DND-41 (cell line): ENCODE data around the gene FRY.

ENCODE experiments used
- ATAC-seq: fragments of 200-7000 bp; cut with Tn5 transposase; 3 replicates; pipeline ENCODE4 v1.9.1; 2021; ENCODE audit warnings: low read depth; ENCODE audit not compliant: insufficient read depth
- DNase-seq: peaks from one replicate; pipeline ENCODE4 v3.0.0-alpha.2; 2020
- H2AFZ ChIP-seq: 2 replicates; pipeline ENCODE4 v1.6.0; 2012; ENCODE audit warnings: low read depth, low read length
- H3K27ac ChIP-seq: 2 replicates; pipeline ENCODE4 v1.5.1; 2012; ENCODE audit warnings: low read length, inconsistent platforms
- H3K27me3 ChIP-seq: fragments of 200-600 bp; sonication (generic); 2 replicates; pipeline ENCODE4 v1.6.0; 2012; ENCODE audit warnings: low read length, mild to moderate bottlenecking, inconsistent platforms; ENCODE audit not compliant: insufficient read depth, poor library complexity
- H3K36me3 ChIP-seq: 2 replicates; pipeline ENCODE4 v1.5.1; 2012; ENCODE audit warnings: low read length, inconsistent platforms; ENCODE audit not compliant: insufficient read depth
- H3K4me1 ChIP-seq: 2 replicates; pipeline ENCODE4 v1.5.1; 2012; ENCODE audit warnings: mild to moderate bottlenecking, low read length; ENCODE audit not compliant: insufficient read depth
- H3K4me2 ChIP-seq: 2 replicates; pipeline ENCODE4 v1.6.0; 2012; ENCODE audit warnings: mild to moderate bottlenecking, moderate library complexity, low read length, inconsistent platforms; ENCODE audit not compliant: insufficient read depth
- H3K4me3 ChIP-seq, 2 experiments: fragments of 200-600 bp in 1 of 2; shearing (Covaris generic) in 1 of 2; 2 replicates each; pipeline ENCODE4 v1.5.1; 2012 to 2016; ENCODE audit warnings: inconsistent platforms in 2 of 2, low read length in 2 of 2, mild to moderate bottlenecking in 2 of 2, low read depth in 1 of 2, moderate library complexity in 1 of 2
- H3K79me2 ChIP-seq: 2 replicates; pipeline ENCODE4 v1.6.0; 2012; ENCODE audit warnings: low read length, inconsistent platforms; ENCODE audit not compliant: insufficient read depth
- H3K9ac ChIP-seq: 2 replicates; pipeline ENCODE4 v1.6.0; 2012; ENCODE audit warnings: low read depth, mild to moderate bottlenecking, inconsistent platforms, low read length, moderate library complexity
- H3K9me3 ChIP-seq: 2 replicates; pipeline ENCODE4 v1.5.1; 2012; ENCODE audit warnings: low read length, moderate library complexity, mild to moderate bottlenecking, inconsistent platforms; ENCODE audit not compliant: insufficient read depth, severe bottlenecking
- H4K20me1 ChIP-seq: 2 replicates; pipeline ENCODE4 v1.6.0; 2012; ENCODE audit warnings: low read length; ENCODE audit not compliant: insufficient read depth
- CTCF ChIP-seq: IDR thresholded peaks from 2 replicates; pipeline ENCODE4 v1.5.1; 2012; ENCODE audit warnings: borderline replicate concordance, low read length, moderate library complexity, mild to moderate bottlenecking; ENCODE audit not compliant: poor library complexity, severe bottlenecking; ENCODE audit errors: extremely low read depth
- EZH2 ChIP-seq: IDR thresholded peaks from 3 replicates; pipeline ENCODE4 v1.6.1; 2012; ENCODE audit warnings: borderline replicate concordance, low read depth, mild to moderate bottlenecking, moderate library complexity, low read length, inconsistent platforms; ENCODE audit not compliant: severe bottlenecking

The FRY gene

DNA sequence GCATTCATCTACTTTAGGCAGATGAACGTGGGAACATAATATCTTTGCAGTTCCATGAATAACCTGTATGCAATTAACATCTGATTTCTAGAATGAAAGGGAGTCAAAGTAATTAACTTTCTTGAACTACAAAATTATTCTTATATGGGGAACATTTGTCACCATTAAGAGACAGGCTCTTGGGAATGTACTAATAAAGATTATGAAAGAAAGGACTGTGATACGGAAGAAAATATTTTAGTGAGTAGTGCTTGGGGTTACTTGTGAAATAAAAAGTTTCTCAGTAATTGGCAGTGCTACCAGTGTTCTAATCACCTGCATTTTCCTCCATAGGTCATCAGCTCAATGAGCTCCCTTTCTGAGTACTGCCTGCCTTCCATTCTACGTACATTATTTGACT, 85.4 kb downstream of the FRY start:
- ATAC-seq (no peak), DNase-seq (no peak)
- Histone ChIP-seq H3K9me3 (no peaks in the 10 kb centered on the region), H3K4me2 (no peak overlapping the region), H3K36me3 (no peaks in the 10 kb centered on the region), H3K79me2 (no peaks in the 10 kb centered on the region), H3K9ac (no peak overlapping the region), H2AFZ (no peak overlapping the region), H3K4me3 (no peak overlapping the region), H3K4me1 (no peaks in the 10 kb centered on the region), H3K27me3 (peaks cover 5% of the 10 kb centered on the region), H4K20me1 (no peaks in the 10 kb centered on the region), H3K27ac (no peak overlapping the region)
- TF ChIP-seq CTCF: no peak
- TF ChIP-seq EZH2: no peak

DNA sequence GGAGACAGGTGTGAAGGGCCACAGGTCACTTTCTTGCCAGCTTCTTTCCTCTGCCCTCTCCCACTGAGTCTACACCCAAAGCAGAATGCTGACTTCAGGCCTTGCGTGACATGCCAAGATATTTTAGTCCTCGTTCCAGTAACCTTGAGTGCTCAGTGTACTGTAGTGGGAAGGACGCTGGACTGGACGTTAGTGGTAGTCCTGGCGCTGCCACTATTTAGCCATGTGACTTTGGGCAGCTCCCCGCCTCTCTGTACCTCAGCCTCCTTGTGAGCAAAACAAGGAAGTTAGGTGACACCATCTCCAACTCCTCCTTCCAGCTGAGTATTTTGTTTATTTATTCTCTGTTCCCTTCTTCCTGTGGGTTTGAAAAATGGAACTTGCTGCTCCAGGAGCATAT, 86.1 kb downstream of the FRY start:
- Histone ChIP-seq H4K20me1 (no peaks in the 10 kb centered on the region), H2AFZ (no peak overlapping the region), H3K4me3 (no peak overlapping the region), H3K79me2 (no peaks in the 10 kb centered on the region), H3K27me3 (peaks cover 5% of the 10 kb centered on the region), H3K9me3 (no peaks in the 10 kb centered on the region), H3K4me1 (no peaks in the 10 kb centered on the region), H3K9ac (no peak overlapping the region), H3K4me2 (no peak overlapping the region), H3K36me3 (no peaks in the 10 kb centered on the region), H3K27ac (no peak overlapping the region)
- ATAC-seq (no peak), DNase-seq (no peak)
- TF ChIP-seq CTCF (no peak), EZH2 (no peak)

DNA sequence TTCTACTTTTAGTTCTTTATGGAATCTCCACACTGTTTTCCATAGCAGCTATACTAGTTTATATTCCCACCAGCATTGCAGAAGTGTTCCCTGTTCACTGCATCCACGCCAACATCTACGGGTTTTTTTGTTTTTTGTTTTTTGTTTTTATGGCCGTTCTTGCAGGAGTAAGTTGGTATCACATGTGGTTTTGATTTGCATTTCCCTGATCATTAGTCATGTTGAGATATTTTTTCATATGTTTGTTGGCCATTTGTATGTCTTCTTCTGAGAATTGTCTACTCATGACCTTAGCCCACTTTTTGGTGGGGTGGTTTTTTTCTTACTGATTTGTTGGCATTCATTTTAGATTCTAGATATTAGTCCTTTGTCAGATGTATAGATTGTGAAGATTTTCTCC, 89.7 kb downstream of the FRY start:
- no peaks in the 10 kb centered on the region for H3K36me3 ChIP-seq
- no peak overlapping the region for H2AFZ ChIP-seq
- no peak overlapping the region for H3K4me2 ChIP-seq
- no peaks in the 10 kb centered on the region for H4K20me1 ChIP-seq
- TF ChIP-seq CTCF (no peak), EZH2 (no peak)
- H3K4me1 ChIP-seq: no peaks in the 10 kb centered on the region
- no peak overlapping the region for H3K4me3 ChIP-seq
- peaks cover 5% of the 10 kb centered on the region for H3K27me3 ChIP-seq
- no peak for ATAC-seq
- no peak overlapping the region for H3K9ac ChIP-seq
- H3K9me3 ChIP-seq: no peaks in the 10 kb centered on the region
- DNase-seq: no peak
- no peaks in the 10 kb centered on the region for H3K79me2 ChIP-seq
- H3K27ac ChIP-seq: no peak overlapping the region

GRCh38 chr13:32124743-32125142, 93.2 kb downstream of the FRY start:
- H4K20me1 ChIP-seq: no peaks in the 10 kb centered on the region
- H3K27me3 ChIP-seq: peaks cover 2% of the 10 kb centered on the region
- no peaks in the 10 kb centered on the region for H3K36me3 ChIP-seq
- DNase-seq: no peak
- no peak overlapping the region for H2AFZ ChIP-seq
- TF ChIP-seq EZH2: no peak
- no peak for TF ChIP-seq CTCF
- H3K4me2 ChIP-seq: no peak overlapping the region
- H3K9me3 ChIP-seq: no peaks in the 10 kb centered on the region
- H3K27ac ChIP-seq: no peak overlapping the region
- H3K4me3 ChIP-seq: no peak overlapping the region
- no peak overlapping the region for H3K9ac ChIP-seq
- no peaks in the 10 kb centered on the region for H3K79me2 ChIP-seq
- ATAC-seq: no peak
- no peaks in the 10 kb centered on the region for H3K4me1 ChIP-seq
